NCI-H146 treated with DMSO at 0.1 percent for 48 hours (cell line): Measurements from ENCODE around the gene RPA3.

Experiments used
- DNase-seq: peaks from one replicate; lab custom pipeline; 2025; ENCODE audit not compliant: unreplicated experiment; lab: John Stamatoyannopoulos, UW

The RPA3 gene

GRCh38 chr7:7732621-7733281, 14.3 kb upstream of the RPA3 start:
- DNase-seq, result no peak

- DNase-seq, result no peak
These were observed 13.3 kb upstream of the RPA3 start for GRCh38 chr7:7731732-7732131.

GRCh38 chr7:7720750-7721621, 2.6 kb upstream of the RPA3 start:
- DNase-seq, result no peak

GRCh38 chr7:7720193-7720592, 1.8 kb upstream of the RPA3 start:
- no peak for DNase-seq

- DNase-seq, result peak; percentile 93
These were observed 829 bp upstream of the RPA3 start for GRCh38 chr7:7719236-7719635.

- no peak for DNase-seq
These were observed 4.7 kb downstream of the RPA3 start for GRCh38 chr7:7713730-7714129.

- DNase-seq, result no peak
These were observed 7.9 kb downstream of the RPA3 start for GRCh38 chr7:7710469-7710868.

- DNase-seq, result no peak
These were observed 9.1 kb downstream of the RPA3 start for GRCh38 chr7:7709291-7709690.

GRCh38 chr7:7707806-7708205, 10.6 kb downstream of the RPA3 start:
- no peak for DNase-seq

GRCh38 chr7:7707246-7707645, 11.2 kb downstream of the RPA3 start:
- DNase-seq, result no peak

- no peak for DNase-seq
These were observed 11.7 kb downstream of the RPA3 start for GRCh38 chr7:7706556-7707172.

- DNase-seq, result no peak
These were observed 12.3 kb downstream of the RPA3 start for GRCh38 chr7:7706101-7706511.

- no peak for DNase-seq
These were observed 13.1 kb downstream of the RPA3 start for GRCh38 chr7:7705318-7705717.

- DNase-seq, result no peak
These were observed 13.5 kb downstream of the RPA3 start for GRCh38 chr7:7704867-7705266.

GRCh38 chr7:7703427-7703826, 15.0 kb downstream of the RPA3 start:
- no peak for DNase-seq

GRCh38 chr7:7702826-7703225, 15.6 kb downstream of the RPA3 start:
- no peak for DNase-seq

- DNase-seq, result peak; percentile 29
These were observed 16.9 kb downstream of the RPA3 start for GRCh38 chr7:7701527-7701926.

GRCh38 chr7:7699970-7700369, 18.4 kb downstream of the RPA3 start:
- no peak for DNase-seq

- DNase-seq, result no peak
These were observed 19.0 kb downstream of the RPA3 start for GRCh38 chr7:7699380-7699779.

GRCh38 chr7:7698930-7699329, 19.5 kb downstream of the RPA3 start:
- DNase-seq, result no peak

GRCh38 chr7:7696458-7697119, 21.8 kb downstream of the RPA3 start:
- peak; percentile 37 for DNase-seq
